OCI-LY3 (cell line): ENCODE data around the gene CHID1.

ENCODE experiments used
- H2AFZ ChIP-seq: fragments of 200-600, 300-600 bp; shearing (Covaris generic); 2 replicates; pipeline ENCODE4 v1.6.0; 2014; ENCODE audit warnings: antibody characterized with exemption, low read depth, low read length
- H3K27ac ChIP-seq: fragments of 200-600, 300-600 bp; sonication (generic); 2 replicates; pipeline ENCODE4 v1.5.1; 2014; ENCODE audit warnings: mild to moderate bottlenecking, low read length, moderate library complexity, mixed read lengths
- H3K27me3 ChIP-seq: fragments of 200-600, 300-600 bp; sonication (generic); 2 replicates; pipeline ENCODE4 v1.6.1; 2014; ENCODE audit warnings: low read depth, low read length, mixed read lengths
- H3K36me3 ChIP-seq: fragments of 200-600, 300-600 bp; sonication (generic); replicated peaks from 2 replicates; pipeline ENCODE3; 2014; ENCODE audit warnings: low read depth, low read length, mixed read lengths
- H3K4me1 ChIP-seq: fragments of 300-600, 200-600 bp; sonication (generic); 2 replicates; pipeline ENCODE4 v1.6.1; 2014; ENCODE audit warnings: low read length, mixed read lengths
- H3K4me2 ChIP-seq: fragments of 200-600, 300-600 bp; sonication (generic); 2 replicates; pipeline ENCODE4 v1.6.1; 2014; ENCODE audit warnings: low read length, mixed read lengths
- H3K4me3 ChIP-seq: fragments of 300-600, 200-600 bp; sonication (generic); 2 replicates; pipeline ENCODE4 v1.5.1; 2014; ENCODE audit warnings: antibody characterized with exemption, mild to moderate bottlenecking, low read length, moderate library complexity
- H3K79me2 ChIP-seq: fragments of 300-600, 200-600 bp; shearing (Covaris generic); 2 replicates; pipeline ENCODE4 v1.6.1; 2014; ENCODE audit warnings: mild to moderate bottlenecking, low read length, mixed read lengths
- H3K9ac ChIP-seq: fragments of 300-600, 200-600 bp; shearing (Covaris generic); 2 replicates; pipeline ENCODE4 v1.6.0; 2014; ENCODE audit warnings: mild to moderate bottlenecking, low read length, moderate library complexity
- H3K9me3 ChIP-seq: fragments of 200-600, 300-600 bp; shearing (Covaris generic); 2 replicates; pipeline ENCODE4 v1.6.1; 2014; ENCODE audit warnings: low read length, mixed read lengths; ENCODE audit not compliant: insufficient read depth
- H4K20me1 ChIP-seq: fragments of 200-600, 300-600 bp; sonication (generic); 2 replicates; pipeline ENCODE4 v1.6.1; 2016; ENCODE audit warnings: low read length, mixed read lengths; ENCODE audit not compliant: insufficient read depth
- CTCF ChIP-seq: fragments of 200-600, 300-600 bp; sonication (generic); IDR thresholded peaks from 2 replicates; pipeline ENCODE4 v1.5.1; 2014; ENCODE audit warnings: antibody characterized with exemption, low read length, low read depth
- EZH2phosphoT487 ChIP-seq: fragments of 200-600 bp; shearing (Covaris generic); IDR thresholded peaks from 2 replicates; pipeline ENCODE4 v1.6.1; 2018; ENCODE audit warnings: antibody characterized with exemption, mixed run types, low read depth

Gene CHID1

DNA sequence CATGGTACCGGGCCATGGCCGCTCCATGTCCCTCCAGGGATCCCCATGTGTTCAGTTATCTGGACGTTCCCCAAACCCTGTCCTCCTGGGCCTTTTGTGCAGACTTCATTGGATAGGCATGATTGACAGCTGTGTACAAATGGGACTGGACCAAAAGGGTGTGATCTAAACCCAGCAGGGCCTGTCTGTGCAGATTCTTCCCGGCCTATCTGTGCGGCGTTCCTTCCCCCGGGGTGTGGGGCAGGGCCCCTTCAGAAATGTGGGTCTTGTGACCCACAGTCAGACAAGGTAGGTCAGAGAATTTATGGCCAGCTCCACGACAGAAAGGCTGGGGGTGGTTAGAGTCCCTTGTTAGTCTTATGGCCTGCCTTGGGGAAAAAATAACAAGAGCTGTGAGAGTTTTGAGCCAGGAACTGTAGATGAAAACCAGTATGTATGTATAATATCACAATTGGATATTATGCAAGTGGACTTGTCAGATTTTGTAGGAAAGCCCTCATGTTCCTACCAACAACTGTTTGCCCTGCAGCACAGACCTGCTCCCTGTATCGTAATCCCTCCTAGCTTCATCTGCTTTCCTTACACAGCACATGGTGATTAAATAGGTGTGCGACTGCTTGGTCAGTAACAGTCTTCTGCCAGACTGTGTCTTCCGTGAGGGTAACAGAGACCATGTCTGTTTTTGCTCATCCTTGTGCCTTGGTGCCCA is 46.8 kb upstream of the CHID1 start:
- Histone ChIP-seq H4K20me1 (peaks cover 19% of the 10 kb centered on the region; the same call in 1 of the 2 replicates), H3K27ac (no peak overlapping the region), H3K4me3 (no peak overlapping the region), H3K27me3 (no peaks in the 10 kb centered on the region), H3K36me3 (no peaks in the 10 kb centered on the region), H2AFZ (no peak overlapping the region), H3K4me1 (no peaks in the 10 kb centered on the region), H3K4me2 (no peak overlapping the region), H3K79me2 (peaks cover 30% of the 10 kb centered on the region), H3K9ac (no peak overlapping the region), H3K9me3 (no peaks in the 10 kb centered on the region)
- TF ChIP-seq CTCF (no peak), EZH2phosphoT487 (no peak)

GRCh38 chr11:955154-956063 is 44.8 kb upstream of the CHID1 start:
- Histone ChIP-seq H4K20me1 (peaks cover 19% of the 10 kb centered on the region; the same call in 1 of the 2 replicates), H3K27ac (no peak overlapping the region), H3K4me1 (no peaks in the 10 kb centered on the region), H3K36me3 (no peaks in the 10 kb centered on the region), H3K9ac (no peak overlapping the region), H2AFZ (no peak overlapping the region), H3K4me2 (no peak overlapping the region), H3K79me2 (peaks cover 33% of the 10 kb centered on the region), H3K9me3 (no peaks in the 10 kb centered on the region), H3K4me3 (no peak overlapping the region), H3K27me3 (no peaks in the 10 kb centered on the region)
- TF ChIP-seq EZH2phosphoT487, result no peak

DNA sequence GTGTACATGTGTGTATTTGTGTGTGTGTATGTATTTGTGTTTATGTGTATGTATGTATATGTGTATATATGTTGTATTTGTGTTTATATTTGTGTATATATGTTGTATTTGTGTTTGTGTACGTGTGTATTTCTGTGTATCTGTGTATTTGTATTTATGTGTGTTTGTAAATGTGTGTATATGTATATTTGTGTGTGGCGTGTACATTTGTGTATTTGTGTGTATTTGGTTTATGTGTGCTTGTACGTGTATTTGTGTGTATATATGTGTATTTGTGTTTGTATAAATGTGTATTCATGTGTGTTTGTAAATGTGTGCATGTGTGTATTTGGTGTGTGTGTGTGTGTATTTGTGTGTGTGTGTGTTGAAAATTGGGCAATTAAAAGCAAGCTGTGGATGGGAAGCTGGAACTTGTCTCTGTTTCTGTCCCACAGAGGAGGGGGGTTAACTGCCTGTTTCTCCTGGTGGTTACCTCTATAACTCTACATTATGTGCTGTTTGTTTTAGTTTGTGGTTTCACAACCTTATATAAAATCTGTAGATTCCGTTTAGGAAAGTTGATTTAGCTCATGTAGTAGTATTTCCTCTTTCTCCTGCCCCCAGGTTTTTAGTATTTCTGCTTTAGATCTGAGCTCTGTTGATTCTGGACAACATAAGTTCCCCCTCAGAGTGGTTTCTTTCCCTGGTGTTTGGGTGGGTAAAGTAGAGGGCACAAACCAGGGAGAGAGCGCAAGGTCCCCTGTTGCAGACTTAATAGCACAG is 44.0 kb upstream of the CHID1 start:
- Histone ChIP-seq H3K9ac (no peak overlapping the region), H3K27ac (no peak overlapping the region), H2AFZ (no peak overlapping the region), H4K20me1 (peaks cover 19% of the 10 kb centered on the region; the same call in 1 of the 2 replicates), H3K4me3 (no peak overlapping the region), H3K79me2 (peaks cover 33% of the 10 kb centered on the region), H3K9me3 (no peaks in the 10 kb centered on the region), H3K36me3 (peaks cover 5% of the 10 kb centered on the region), H3K4me2 (no peak overlapping the region), H3K27me3 (no peaks in the 10 kb centered on the region), H3K4me1 (no peaks in the 10 kb centered on the region)
- TF ChIP-seq CTCF (no peak), EZH2phosphoT487 (no peak)

DNA sequence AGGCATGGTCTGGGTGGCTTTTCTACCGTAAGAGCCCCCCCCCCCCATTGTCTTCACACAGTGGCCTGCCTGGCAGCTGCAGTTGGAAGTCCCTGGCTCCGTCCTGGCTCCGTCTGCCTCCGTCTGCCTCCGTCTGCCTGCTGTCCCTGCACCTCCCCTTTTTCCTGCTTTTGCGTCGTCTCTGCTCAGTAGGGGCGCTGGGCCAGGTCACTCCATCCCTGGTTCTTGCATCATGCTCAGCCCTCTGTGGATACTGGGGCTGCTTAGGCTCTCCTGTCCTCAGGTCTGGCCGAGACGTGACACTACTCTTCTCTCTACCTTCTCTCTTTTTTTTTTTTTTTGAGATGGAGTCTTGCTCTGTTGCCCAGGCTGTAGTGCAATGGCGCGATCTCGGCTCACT is 42.9 kb upstream of the CHID1 start:
- Histone ChIP-seq H3K27ac (no peak overlapping the region), H3K4me3 (no peak overlapping the region), H4K20me1 (peaks cover 19% of the 10 kb centered on the region; the same call in 1 of the 2 replicates), H3K36me3 (peaks cover 5% of the 10 kb centered on the region), H2AFZ (no peak overlapping the region), H3K27me3 (no peaks in the 10 kb centered on the region), H3K4me1 (no peaks in the 10 kb centered on the region), H3K79me2 (peaks cover 33% of the 10 kb centered on the region), H3K9me3 (no peaks in the 10 kb centered on the region), H3K9ac (no peak overlapping the region), H3K4me2 (no peak overlapping the region)
- TF ChIP-seq EZH2phosphoT487 (no peak), CTCF (no peak)
